Measurements from ENCODE around the gene SAMHD1. TPM values are rescaled to one million over a fixed set of nuclear protein-coding genes. Genes with fewer than 3 reads are reported as not detected.

Gene SAMHD1
- total and polyA plus RNA-seq, 2 of the 13 experiments (the other 11 are each of a cell fraction or from before 2014, with no cell fraction given), result 16.9 to 43.5 TPM

DNA sequence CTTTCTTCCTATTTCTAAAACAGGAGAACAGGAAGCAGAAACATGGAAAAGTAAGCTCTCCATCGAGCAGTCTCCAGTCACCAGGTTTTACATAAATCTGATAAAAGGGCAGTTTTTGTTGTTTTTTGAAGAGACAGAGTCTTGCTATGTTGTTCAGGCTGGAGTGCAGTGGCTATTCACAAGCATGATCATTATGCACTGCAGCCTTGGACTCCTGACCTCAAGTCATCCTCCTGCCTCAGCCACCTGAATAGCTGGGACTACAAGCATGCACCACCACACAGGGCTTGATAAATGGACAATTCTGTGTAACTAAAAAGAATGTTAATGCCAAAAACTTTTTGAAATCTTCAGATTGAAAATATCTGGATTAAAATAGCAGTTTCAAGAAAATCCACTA, 23.8 kb downstream of the SAMHD1 start (continued):
- TF ChIP-seq, protein P1, sequence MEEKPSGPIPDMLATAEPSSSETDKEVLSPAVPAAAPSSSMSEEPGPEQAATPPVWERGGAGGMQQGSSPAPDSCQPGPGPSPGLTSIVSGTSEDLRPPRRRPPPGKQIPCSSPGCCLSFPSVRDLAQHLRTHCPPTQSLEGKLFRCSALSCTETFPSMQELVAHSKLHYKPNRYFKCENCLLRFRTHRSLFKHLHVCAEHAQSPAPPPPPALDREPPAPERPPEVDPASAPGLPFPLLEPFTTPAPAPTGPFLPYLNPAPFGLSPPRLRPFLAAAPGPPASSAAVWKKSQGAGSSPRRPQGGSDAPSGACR (CRISPR knock-in tag; IDR thresholded peaks at IDR 0.05), result no peak
- TF ChIP-seq CCAR2 (optimal IDR thresholded peaks at IDR 0.05; ENCODE audit: low read depth, low read length) (no peak), MED8 (CRISPR knock-in tag; IDR thresholded peaks at IDR 0.05; ENCODE audit: insufficient replicate concordance) (no peak), FOSL2 (CRISPR knock-in tag; IDR thresholded peaks at IDR 0.05) (peak; percentile 33; the same call in 1 of the 2 replicates), ZNF496 (CRISPR knock-in tag; IDR thresholded peaks at IDR 0.05; ENCODE audit: insufficient replicate concordance) (no peak), ARNTL (CRISPR knock-in tag; IDR thresholded peaks at IDR 0.05) (peak; percentile 55; the same call in 1 of the 2 replicates), U2AF2 (IDR thresholded peaks at IDR 0.05; ENCODE audit: low read depth, low read length) (no peak), MAZ (IDR thresholded peaks at IDR 0.05; ENCODE audit: borderline replicate concordance, low read depth, low read length) (no peak), MAZ (CRISPR knock-in tag; IDR thresholded peaks at IDR 0.05; ENCODE audit: low read depth) (no peak), ZNF879 (CRISPR knock-in tag; IDR thresholded peaks at IDR 0.05) (no peak), THYN1 (CRISPR knock-in tag; IDR thresholded peaks at IDR 0.05; ENCODE audit: borderline replicate concordance, low read depth) (no peak), ZZZ3 (CRISPR knock-in tag; IDR thresholded peaks at IDR 0.05; ENCODE audit: borderline replicate concordance) (no peak), SP4 (CRISPR knock-in tag; IDR thresholded peaks at IDR 0.05) (no peak), RBFOX2 (IDR thresholded peaks at IDR 0.05; ENCODE audit: low read depth, low read length) (no peak)
- TF ChIP-seq, protein P2, sequence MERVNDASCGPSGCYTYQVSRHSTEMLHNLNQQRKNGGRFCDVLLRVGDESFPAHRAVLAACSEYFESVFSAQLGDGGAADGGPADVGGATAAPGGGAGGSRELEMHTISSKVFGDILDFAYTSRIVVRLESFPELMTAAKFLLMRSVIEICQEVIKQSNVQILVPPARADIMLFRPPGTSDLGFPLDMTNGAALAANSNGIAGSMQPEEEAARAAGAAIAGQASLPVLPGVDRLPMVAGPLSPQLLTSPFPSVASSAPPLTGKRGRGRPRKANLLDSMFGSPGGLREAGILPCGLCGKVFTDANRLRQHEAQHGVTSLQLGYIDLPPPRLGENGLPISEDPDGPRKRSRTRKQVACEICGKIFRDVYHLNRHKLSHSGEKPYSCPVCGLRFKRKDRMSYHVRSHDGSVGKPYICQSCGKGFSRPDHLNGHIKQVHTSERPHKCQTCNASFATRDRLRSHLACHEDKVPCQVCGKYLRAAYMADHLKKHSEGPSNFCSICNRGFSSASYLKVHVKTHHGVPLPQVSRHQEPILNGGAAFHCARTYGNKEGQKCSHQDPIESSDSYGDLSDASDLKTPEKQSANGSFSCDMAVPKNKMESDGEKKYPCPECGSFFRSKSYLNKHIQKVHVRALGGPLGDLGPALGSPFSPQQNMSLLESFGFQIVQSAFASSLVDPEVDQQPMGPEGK (CRISPR knock-in tag; IDR thresholded peaks at IDR 0.05), result no peak
- TF ChIP-seq, protein P3, sequence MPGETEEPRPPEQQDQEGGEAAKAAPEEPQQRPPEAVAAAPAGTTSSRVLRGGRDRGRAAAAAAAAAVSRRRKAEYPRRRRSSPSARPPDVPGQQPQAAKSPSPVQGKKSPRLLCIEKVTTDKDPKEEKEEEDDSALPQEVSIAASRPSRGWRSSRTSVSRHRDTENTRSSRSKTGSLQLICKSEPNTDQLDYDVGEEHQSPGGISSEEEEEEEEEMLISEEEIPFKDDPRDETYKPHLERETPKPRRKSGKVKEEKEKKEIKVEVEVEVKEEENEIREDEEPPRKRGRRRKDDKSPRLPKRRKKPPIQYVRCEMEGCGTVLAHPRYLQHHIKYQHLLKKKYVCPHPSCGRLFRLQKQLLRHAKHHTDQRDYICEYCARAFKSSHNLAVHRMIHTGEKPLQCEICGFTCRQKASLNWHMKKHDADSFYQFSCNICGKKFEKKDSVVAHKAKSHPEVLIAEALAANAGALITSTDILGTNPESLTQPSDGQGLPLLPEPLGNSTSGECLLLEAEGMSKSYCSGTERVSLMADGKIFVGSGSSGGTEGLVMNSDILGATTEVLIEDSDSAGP (CRISPR knock-in tag; IDR thresholded peaks at IDR 0.05; ENCODE audit: borderline replicate concordance), result no peak
- TF ChIP-seq, protein P4, sequence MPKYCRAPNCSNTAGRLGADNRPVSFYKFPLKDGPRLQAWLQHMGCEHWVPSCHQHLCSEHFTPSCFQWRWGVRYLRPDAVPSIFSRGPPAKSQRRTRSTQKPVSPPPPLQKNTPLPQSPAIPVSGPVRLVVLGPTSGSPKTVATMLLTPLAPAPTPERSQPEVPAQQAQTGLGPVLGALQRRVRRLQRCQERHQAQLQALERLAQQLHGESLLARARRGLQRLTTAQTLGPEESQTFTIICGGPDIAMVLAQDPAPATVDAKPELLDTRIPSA (CRISPR knock-in tag; IDR thresholded peaks at IDR 0.05; ENCODE audit: borderline replicate concordance), result no peak
- TF ChIP-seq, protein P5, sequence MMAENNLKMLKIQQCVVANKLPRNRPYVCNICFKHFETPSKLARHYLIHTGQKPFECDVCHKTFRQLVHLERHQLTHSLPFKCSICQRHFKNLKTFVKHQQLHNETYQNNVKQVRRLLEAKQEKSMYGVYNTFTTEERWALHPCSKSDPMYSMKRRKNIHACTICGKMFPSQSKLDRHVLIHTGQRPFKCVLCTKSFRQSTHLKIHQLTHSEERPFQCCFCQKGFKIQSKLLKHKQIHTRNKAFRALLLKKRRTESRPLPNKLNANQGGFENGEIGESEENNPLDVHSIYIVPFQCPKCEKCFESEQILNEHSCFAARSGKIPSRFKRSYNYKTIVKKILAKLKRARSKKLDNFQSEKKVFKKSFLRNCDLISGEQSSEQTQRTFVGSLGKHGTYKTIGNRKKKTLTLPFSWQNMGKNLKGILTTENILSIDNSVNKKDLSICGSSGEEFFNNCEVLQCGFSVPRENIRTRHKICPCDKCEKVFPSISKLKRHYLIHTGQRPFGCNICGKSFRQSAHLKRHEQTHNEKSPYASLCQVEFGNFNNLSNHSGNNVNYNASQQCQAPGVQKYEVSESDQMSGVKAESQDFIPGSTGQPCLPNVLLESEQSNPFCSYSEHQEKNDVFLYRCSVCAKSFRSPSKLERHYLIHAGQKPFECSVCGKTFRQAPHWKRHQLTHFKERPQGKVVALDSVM (CRISPR knock-in tag; IDR thresholded peaks at IDR 0.05), result peak; percentile 82
- TF ChIP-seq, protein P6, sequence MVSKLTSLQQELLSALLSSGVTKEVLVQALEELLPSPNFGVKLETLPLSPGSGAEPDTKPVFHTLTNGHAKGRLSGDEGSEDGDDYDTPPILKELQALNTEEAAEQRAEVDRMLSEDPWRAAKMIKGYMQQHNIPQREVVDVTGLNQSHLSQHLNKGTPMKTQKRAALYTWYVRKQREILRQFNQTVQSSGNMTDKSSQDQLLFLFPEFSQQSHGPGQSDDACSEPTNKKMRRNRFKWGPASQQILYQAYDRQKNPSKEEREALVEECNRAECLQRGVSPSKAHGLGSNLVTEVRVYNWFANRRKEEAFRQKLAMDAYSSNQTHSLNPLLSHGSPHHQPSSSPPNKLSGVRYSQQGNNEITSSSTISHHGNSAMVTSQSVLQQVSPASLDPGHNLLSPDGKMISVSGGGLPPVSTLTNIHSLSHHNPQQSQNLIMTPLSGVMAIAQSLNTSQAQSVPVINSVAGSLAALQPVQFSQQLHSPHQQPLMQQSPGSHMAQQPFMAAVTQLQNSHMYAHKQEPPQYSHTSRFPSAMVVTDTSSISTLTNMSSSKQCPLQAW (CRISPR knock-in tag; IDR thresholded peaks at IDR 0.05), result no peak
- TF ChIP-seq, protein P7, sequence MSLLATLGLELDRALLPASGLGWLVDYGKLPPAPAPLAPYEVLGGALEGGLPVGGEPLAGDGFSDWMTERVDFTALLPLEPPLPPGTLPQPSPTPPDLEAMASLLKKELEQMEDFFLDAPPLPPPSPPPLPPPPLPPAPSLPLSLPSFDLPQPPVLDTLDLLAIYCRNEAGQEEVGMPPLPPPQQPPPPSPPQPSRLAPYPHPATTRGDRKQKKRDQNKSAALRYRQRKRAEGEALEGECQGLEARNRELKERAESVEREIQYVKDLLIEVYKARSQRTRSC (CRISPR knock-in tag; IDR thresholded peaks at IDR 0.05; ENCODE audit: low read depth), result no peak
